ENCODE measurements around the gene CSTA. TPM values are rescaled to one million over a fixed set of nuclear protein-coding genes. Genes with fewer than 3 reads are reported as not detected.

Gene CSTA
- total and polyA plus RNA-seq, 2 of the 13 experiments (the other 11 are each of a cell fraction or from before 2014, with no cell fraction given) = 3.9 to 11.0 TPM

- TF ChIP-seq PRDM4 (CRISPR knock-in tag; IDR thresholded peaks at IDR 0.05; ENCODE audit: borderline replicate concordance) = no peak
- peak; percentile 84; the same call in 1 of the 2 replicates for TF ChIP-seq MTA1 (CRISPR knock-in tag; IDR thresholded peaks at IDR 0.05; ENCODE audit: borderline replicate concordance)
- no peak for TF ChIP-seq TEF (CRISPR knock-in tag; IDR thresholded peaks at IDR 0.05)
- TF ChIP-seq HDAC6 (IDR thresholded peaks at IDR 0.05; ENCODE audit: low read depth, low read length) = no peak
- TF ChIP-seq ZNF367 (CRISPR knock-in tag; IDR thresholded peaks at IDR 0.05; ENCODE audit: borderline replicate concordance) = no peak
- no peak for TF ChIP-seq PREB (CRISPR knock-in tag; IDR thresholded peaks at IDR 0.05)
- TF ChIP-seq ZNF530 (CRISPR knock-in tag; IDR thresholded peaks at IDR 0.05; ENCODE audit: low read depth) = peak; percentile 79; the same call in 1 of the 2 replicates
- TF ChIP-seq ZNF781 (CRISPR knock-in tag; IDR thresholded peaks at IDR 0.05; ENCODE audit: borderline replicate concordance, not compliant biosample characterization) = peak; percentile 96
- TF ChIP-seq ZNF576 (CRISPR knock-in tag; IDR thresholded peaks at IDR 0.05) = no peak
- peak; percentile 70; the same call in 1 of the 2 replicates for TF ChIP-seq SNAPC2 (CRISPR knock-in tag; IDR thresholded peaks at IDR 0.05)
- no peak for TF ChIP-seq MBD4 (IDR thresholded peaks at IDR 0.05; ENCODE audit: borderline replicate concordance, low read length)
- TF ChIP-seq DMAP1 (CRISPR knock-in tag; IDR thresholded peaks at IDR 0.05) = peak; percentile 82
- TF ChIP-seq DZIP1 (CRISPR knock-in tag; IDR thresholded peaks at IDR 0.05) = no peak
- TF ChIP-seq CHD2 (IDR thresholded peaks at IDR 0.05; ENCODE audit: low read depth, low read length) = no peak
- no peak for TF ChIP-seq ZMAT5 (CRISPR knock-in tag; IDR thresholded peaks at IDR 0.05; ENCODE audit: borderline replicate concordance, low read depth)
- TF ChIP-seq MTF1 (CRISPR knock-in tag; IDR thresholded peaks at IDR 0.05) = 0 out of 2 replicates have a peak, but pooled peaks have one; percentile 53
- no peak for TF ChIP-seq ZNF253 (CRISPR knock-in tag; IDR thresholded peaks at IDR 0.05; ENCODE audit: borderline replicate concordance)
- peak; percentile 94 for TF ChIP-seq POLR2AphosphoS5 (IDR thresholded peaks at IDR 0.05; ENCODE audit: low read depth, low read length)
- TF ChIP-seq ZBTB2 (CRISPR knock-in tag; IDR thresholded peaks at IDR 0.05; ENCODE audit: low read depth) = no peak
These were observed 58.0 kb downstream of the CSTA start, which contains the start of gene MIX23 (continued) for GRCh38 chr3:122382888-122383666.

All from HepG2 (cell line).